GM12878 (cell line): Measurements from ENCODE around the gene ADGRB2.

Source experiments
- POLR2A ChIP-seq: IDR thresholded peaks from 2 replicates; pipeline ENCODE4 v1.6.1; 2011; ENCODE audit warnings: low read depth, mild to moderate bottlenecking, low read length
- POLR2AphosphoS5 ChIP-seq: IDR thresholded peaks from 2 replicates; pipeline ENCODE4 v1.6.1; 2011; ENCODE audit warnings: mild to moderate bottlenecking, low read length, inconsistent platforms
- STAT3 ChIP-seq: IDR thresholded peaks from 2 replicates; pipeline ENCODE4 v1.6.1; 2011; ENCODE audit warnings: low read depth, low read length, improper control_type of control experiment
- TCF12 ChIP-seq: IDR thresholded peaks from 2 replicates; pipeline ENCODE4 v1.6.1; 2011; ENCODE audit warnings: low read depth, mild to moderate bottlenecking, low read length
- ZNF384 ChIP-seq: IDR thresholded peaks from 2 replicates; pipeline ENCODE4 v1.6.1; 2012; ENCODE audit warnings: low read depth, mild to moderate bottlenecking, low read length, improper control_type of control experiment, borderline replicate concordance
- TF ChIP-seq, protein P1 (sequence below): IDR thresholded peaks from 2 replicates; pipeline ENCODE4 v1.6.1; 2011; ENCODE audit warnings: low read depth, mild to moderate bottlenecking, low read length, moderate library complexity, borderline replicate concordance; ENCODE audit errors: extremely low read depth

DNA sequence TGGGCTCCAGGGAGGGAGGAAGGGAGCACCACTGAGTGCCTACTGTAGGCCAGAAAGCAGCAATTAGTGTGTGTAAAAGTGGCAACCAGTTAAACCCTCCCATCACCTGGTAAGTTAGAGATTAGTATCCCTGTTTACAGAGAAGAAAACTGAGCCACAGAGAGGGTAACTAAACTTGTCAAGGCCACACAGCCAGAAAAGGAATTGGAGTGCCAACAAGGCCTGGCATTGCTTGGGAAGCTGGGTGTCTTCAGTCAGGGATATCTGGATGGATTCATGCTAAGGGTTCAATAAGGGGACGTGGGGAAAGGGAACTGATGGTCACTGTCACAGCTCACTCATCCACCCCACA lies 23.6 kb upstream of the ADGRB2 start:
- TF ChIP-seq, protein P1, sequence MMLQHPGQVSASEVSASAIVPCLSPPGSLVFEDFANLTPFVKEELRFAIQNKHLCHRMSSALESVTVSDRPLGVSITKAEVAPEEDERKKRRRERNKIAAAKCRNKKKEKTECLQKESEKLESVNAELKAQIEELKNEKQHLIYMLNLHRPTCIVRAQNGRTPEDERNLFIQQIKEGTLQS = no peak
- TF ChIP-seq TCF12 (no peak), POLR2AphosphoS5 (no peak), POLR2A (no peak), STAT3 (no peak), ZNF384 (no peak)
